ENCODE results near the gene ANKRD44.
A peak's percentile ranks its signal among the peaks of the same experiment; 100 is the strongest.

The ANKRD44 gene

GRCh38 chr2:197273485-197273884, 37.1 kb downstream of the ANKRD44 start:
- H3K4me1 Mint-ChIP-seq: peaks cover 46 to 86% of the 10 kb centered on the region in 2 donors
- peaks cover 7 to 24% of the 10 kb centered on the region in 2 donors for H3K36me3 Mint-ChIP-seq
- H3K9me3 Mint-ChIP-seq: peaks cover 0 to 4% of the 10 kb centered on the region in 2 donors
- DNase-seq (no peak), ATAC-seq (replicated peaks) (no peak)
- no peaks in the 10 kb centered on the region for H3K27me3 Mint-ChIP-seq
- no peak overlapping the region for H3K4me3 Mint-ChIP-seq
- peak overlapping the region; percentile 82 for H3K27ac Mint-ChIP-seq

GRCh38 chr2:197270601-197271000, 40.0 kb downstream of the ANKRD44 start:
- H3K4me3 Mint-ChIP-seq: no peak overlapping the region

GRCh38 chr2:197269815-197270214, 40.8 kb downstream of the ANKRD44 start:
- peak overlapping the region in 1 of 2 donors; percentile 33 for H3K4me3 Mint-ChIP-seq
- H3K36me3 Mint-ChIP-seq: peaks cover 2 to 24% of the 10 kb centered on the region in 2 donors
- H3K4me1 Mint-ChIP-seq: peaks cover 49 to 93% of the 10 kb centered on the region in 2 donors
- ATAC-seq (replicated peaks) (no peak), DNase-seq (no peak)
- H3K27ac Mint-ChIP-seq: peak overlapping the region; percentile 80
- H3K27me3 Mint-ChIP-seq: no peaks in the 10 kb centered on the region
- H3K9me3 Mint-ChIP-seq: no peaks in the 10 kb centered on the region

More at GRCh38 chr2:197270601-197271000, 40.0 kb downstream of the ANKRD44 start:
- Mint-ChIP-seq H3K27me3 (no peaks in the 10 kb centered on the region), H3K36me3 (peaks cover 6 to 29% of the 10 kb centered on the region in 2 donors), H3K9me3 (peaks cover 0 to 3% of the 10 kb centered on the region in 2 donors), H3K27ac (peak overlapping the region; percentile 62), H3K4me1 (peaks cover 52 to 95% of the 10 kb centered on the region in 2 donors)
- no peak for ATAC-seq (replicated peaks)
- no peak for DNase-seq

DNA sequence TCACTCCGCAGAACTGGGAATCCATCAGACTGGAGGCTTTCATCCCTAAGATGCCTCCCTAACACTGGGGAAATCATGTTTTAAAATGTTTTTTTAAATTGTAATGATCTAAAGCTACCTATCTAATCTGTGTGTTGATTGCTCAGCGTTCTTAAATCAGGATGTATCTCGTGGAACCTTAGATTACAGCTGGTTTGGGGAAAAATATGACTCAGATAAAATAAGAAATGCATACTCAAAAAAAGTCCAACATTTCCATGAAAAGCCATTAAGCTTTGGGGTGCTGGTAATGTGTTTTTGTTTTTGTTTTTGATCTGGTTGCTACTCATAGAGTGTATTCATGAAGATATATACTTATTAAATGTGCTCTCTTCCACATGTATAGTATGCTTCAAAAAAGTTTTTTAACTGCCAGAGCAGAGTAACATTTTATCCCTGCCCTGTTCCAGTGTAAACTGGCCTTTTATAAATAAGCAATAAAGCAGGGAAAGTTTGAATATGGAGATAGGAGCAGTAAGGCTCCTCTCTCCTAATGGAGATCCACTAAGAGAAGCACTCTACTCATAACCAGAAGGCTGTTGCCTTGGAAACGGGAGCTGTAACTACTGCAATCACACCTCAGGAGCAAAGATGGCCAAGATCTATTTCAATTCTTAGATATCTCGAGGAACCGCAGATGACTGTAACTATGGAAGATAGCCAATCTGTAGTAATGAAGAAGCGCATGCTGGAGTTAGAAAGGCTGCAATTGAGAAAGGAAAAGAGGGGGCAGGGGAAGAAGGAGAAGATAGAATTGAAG, 41.6 kb downstream of the ANKRD44 start:
- ATAC-seq (replicated peaks) (peak; percentile 38 to 57), DNase-seq (no peak)
- Mint-ChIP-seq H3K4me3 (no peak overlapping the region), H3K27ac (peak overlapping the region; percentile 80), H3K27me3 (no peaks in the 10 kb centered on the region), H3K9me3 (no peaks in the 10 kb centered on the region), H3K36me3 (peaks cover 2 to 20% of the 10 kb centered on the region in 2 donors), H3K4me1 (peaks cover 46 to 94% of the 10 kb centered on the region in 2 donors)

DNA sequence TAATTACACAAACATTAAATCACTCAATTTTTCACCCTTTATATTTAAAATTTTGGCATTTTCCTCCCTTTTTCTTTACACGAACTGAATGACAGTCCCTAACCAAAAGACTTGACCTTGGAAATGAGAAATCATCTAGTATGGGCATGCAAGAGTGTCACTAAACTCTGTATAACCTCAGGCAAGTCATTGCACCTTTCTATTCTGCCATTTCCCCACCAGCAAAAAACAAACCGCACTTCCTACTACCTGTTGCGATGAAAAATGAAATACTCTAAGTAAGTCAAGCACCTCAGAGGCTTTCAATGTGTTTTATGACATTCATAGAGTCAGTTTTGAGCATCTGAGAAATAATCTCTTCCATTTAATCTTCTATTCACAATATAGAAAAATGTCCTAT, 44.1 kb downstream of the ANKRD44 start:
- H3K36me3 Mint-ChIP-seq: peaks cover 6 to 28% of the 10 kb centered on the region in 2 donors
- H3K27ac Mint-ChIP-seq: peak overlapping the region; percentile 70
- H3K4me3 Mint-ChIP-seq: no peak overlapping the region
- DNase-seq (no peak), ATAC-seq (replicated peaks) (no peak)
- no peaks in the 10 kb centered on the region for H3K27me3 Mint-ChIP-seq
- H3K9me3 Mint-ChIP-seq: no peaks in the 10 kb centered on the region
- H3K4me1 Mint-ChIP-seq: peaks cover 57 to 97% of the 10 kb centered on the region in 2 donors

- H3K4me3 Mint-ChIP-seq: no peak overlapping the region
- no peaks in the 10 kb centered on the region for H3K9me3 Mint-ChIP-seq
- H3K27ac Mint-ChIP-seq: peak overlapping the region; percentile 70
- ATAC-seq (replicated peaks) (no peak), DNase-seq (no peak)
- no peaks in the 10 kb centered on the region for H3K27me3 Mint-ChIP-seq
- H3K36me3 Mint-ChIP-seq: peaks cover 6 to 28% of the 10 kb centered on the region in 2 donors
- peaks cover 57 to 93% of the 10 kb centered on the region in 2 donors for H3K4me1 Mint-ChIP-seq
These were observed 44.7 kb downstream of the ANKRD44 start for GRCh38 chr2:197265924-197266323.

GRCh38 chr2:197265036-197265435, 45.5 kb downstream of the ANKRD44 start:
- Mint-ChIP-seq H3K27me3 (no peaks in the 10 kb centered on the region), H3K4me3 (no peak overlapping the region), H3K4me1 (peaks cover 50 to 84% of the 10 kb centered on the region in 2 donors), H3K9me3 (no peaks in the 10 kb centered on the region), H3K27ac (peak overlapping the region; percentile 42), H3K36me3 (peaks cover 6 to 25% of the 10 kb centered on the region in 2 donors)
- ATAC-seq (replicated peaks): no peak
- no peak for DNase-seq

DNA sequence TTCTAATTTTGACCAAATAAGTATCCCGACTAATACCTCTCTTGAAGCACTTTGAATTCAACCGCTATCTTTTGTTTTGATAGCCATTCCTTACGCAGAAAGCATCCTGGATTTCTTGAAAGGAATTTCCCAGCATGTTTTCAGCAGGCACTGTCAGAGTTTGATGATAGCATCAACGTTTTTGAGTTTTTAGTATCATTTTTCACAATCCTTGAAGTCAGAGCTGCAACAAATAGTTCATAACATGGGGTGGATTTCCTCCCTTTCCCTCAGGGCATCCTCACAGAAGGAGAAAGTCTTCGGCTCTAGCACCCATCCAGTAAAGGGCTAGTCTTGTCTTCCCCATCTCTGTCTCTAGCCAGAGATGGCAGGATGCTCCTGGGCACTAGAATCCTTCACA, 46.2 kb downstream of the ANKRD44 start:
- DNase-seq: no peak
- Mint-ChIP-seq H3K27me3 (no peaks in the 10 kb centered on the region), H3K36me3 (peaks cover 6 to 30% of the 10 kb centered on the region in 2 donors), H3K4me1 (peaks cover 48 to 83% of the 10 kb centered on the region in 2 donors), H3K27ac (peak overlapping the region; percentile 47), H3K4me3 (no peak overlapping the region), H3K9me3 (no peaks in the 10 kb centered on the region)
- ATAC-seq (replicated peaks): no peak

- H3K27me3 Mint-ChIP-seq: no peaks in the 10 kb centered on the region
- peak overlapping the region; percentile 82 for H3K27ac Mint-ChIP-seq
- no peak for DNase-seq
- peaks cover 51 to 82% of the 10 kb centered on the region in 2 donors for H3K4me1 Mint-ChIP-seq
- H3K36me3 Mint-ChIP-seq: peaks cover 11 to 33% of the 10 kb centered on the region in 2 donors
- H3K4me3 Mint-ChIP-seq: peak overlapping the region; percentile 5 to 45
- no peak for ATAC-seq (replicated peaks)
- no peaks in the 10 kb centered on the region for H3K9me3 Mint-ChIP-seq
These were observed 47.5 kb downstream of the ANKRD44 start for GRCh38 chr2:197263077-197263476.

GRCh38 chr2:197261808-197262226, 48.8 kb downstream of the ANKRD44 start:
- Mint-ChIP-seq H3K4me3 (peak overlapping the region; percentile 67), H3K36me3 (peaks cover 11 to 28% of the 10 kb centered on the region in 2 donors), H3K4me1 (peaks cover 47 to 79% of the 10 kb centered on the region in 2 donors), H3K9me3 (no peaks in the 10 kb centered on the region), H3K27me3 (no peaks in the 10 kb centered on the region), H3K27ac (peak overlapping the region; percentile 84)
- no peak for DNase-seq
- ATAC-seq (replicated peaks): peak; percentile 59 to 75

GRCh38 chr2:197259470-197259999, 51.0 kb downstream of the ANKRD44 start:
- ATAC-seq (replicated peaks): peak; percentile 28 to 49
- no peak for DNase-seq
- H3K4me3 Mint-ChIP-seq: peak overlapping the region; percentile 11 to 20

DNA sequence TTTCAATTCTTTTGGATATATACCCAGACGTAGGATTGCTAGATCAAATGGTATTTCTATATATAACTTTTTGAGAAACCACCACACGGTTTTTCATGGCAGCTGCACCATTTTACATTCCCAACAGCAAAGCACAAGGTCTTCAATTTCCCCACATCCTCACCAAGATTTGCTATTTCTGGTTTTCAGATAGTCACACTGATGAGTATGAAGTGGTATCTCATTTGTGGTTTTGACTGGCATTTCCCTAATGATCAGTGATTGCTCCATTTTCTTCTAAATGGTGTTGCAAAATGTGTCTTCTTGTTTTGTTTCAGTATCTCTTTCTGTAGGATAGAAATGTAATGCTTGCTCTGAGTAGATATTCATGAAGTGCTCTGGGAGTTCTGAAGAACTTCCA, 52.0 kb downstream of the ANKRD44 start:
- Mint-ChIP-seq H3K4me3 (peak overlapping the region; percentile 20 to 48), H3K27ac (peak overlapping the region; percentile 86), H3K9me3 (no peaks in the 10 kb centered on the region)

More at GRCh38 chr2:197259470-197259999, 51.0 kb downstream of the ANKRD44 start:
- no peaks in the 10 kb centered on the region for H3K27me3 Mint-ChIP-seq
- H3K27ac Mint-ChIP-seq: peak overlapping the region; percentile 86
- peaks cover 11 to 28% of the 10 kb centered on the region in 2 donors for H3K36me3 Mint-ChIP-seq
- no peaks in the 10 kb centered on the region for H3K9me3 Mint-ChIP-seq
- H3K4me1 Mint-ChIP-seq: peaks cover 58 to 81% of the 10 kb centered on the region in 2 donors

DNA sequence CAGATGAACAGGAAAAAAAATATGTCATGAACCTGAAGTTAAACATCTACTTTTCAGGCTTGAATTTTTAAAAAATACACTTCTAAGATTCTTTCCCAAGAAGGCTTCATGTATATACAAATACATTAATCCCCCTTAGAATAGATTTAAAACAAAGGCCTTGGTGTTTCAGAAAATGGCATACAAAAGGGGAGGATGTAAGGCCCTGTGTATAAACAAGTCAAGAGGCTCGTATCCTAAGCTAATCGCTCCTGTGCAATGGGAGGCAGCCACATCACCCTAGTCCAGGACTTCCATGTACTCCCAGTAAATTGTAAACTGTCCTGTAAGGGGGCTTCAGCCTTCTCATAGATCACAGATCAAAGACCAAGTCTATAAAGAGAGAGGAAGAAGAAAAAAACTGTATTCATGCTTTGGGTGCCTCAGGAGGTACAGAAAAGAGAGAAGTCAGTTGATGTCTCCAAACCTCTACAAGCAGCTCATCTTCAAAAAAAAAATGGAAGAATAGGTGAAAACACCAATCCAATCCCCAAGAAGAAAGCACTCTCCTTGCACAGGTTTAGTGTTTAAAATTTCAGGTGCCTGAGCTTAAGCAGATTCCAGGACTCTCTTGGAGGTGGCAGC, 53.9 kb downstream of the ANKRD44 start:
- ATAC-seq (replicated peaks) (no peak), DNase-seq (no peak)
- Mint-ChIP-seq H3K36me3 (peaks cover 4 to 19% of the 10 kb centered on the region in 2 donors), H3K4me3 (peak overlapping the region; percentile 79 to 83), H3K4me1 (peaks cover 50 to 65% of the 10 kb centered on the region in 2 donors), H3K9me3 (no peaks in the 10 kb centered on the region), H3K27ac (peak overlapping the region; percentile 95), H3K27me3 (no peaks in the 10 kb centered on the region)

More for the DNA sequence above, 52.0 kb downstream of the ANKRD44 start:
- no peak for DNase-seq
- H3K27me3 Mint-ChIP-seq: no peaks in the 10 kb centered on the region
- ATAC-seq (replicated peaks): peak; percentile 10 to 28
- H3K36me3 Mint-ChIP-seq: peaks cover 11 to 28% of the 10 kb centered on the region in 2 donors
- peaks cover 60 to 81% of the 10 kb centered on the region in 2 donors for H3K4me1 Mint-ChIP-seq

DNA sequence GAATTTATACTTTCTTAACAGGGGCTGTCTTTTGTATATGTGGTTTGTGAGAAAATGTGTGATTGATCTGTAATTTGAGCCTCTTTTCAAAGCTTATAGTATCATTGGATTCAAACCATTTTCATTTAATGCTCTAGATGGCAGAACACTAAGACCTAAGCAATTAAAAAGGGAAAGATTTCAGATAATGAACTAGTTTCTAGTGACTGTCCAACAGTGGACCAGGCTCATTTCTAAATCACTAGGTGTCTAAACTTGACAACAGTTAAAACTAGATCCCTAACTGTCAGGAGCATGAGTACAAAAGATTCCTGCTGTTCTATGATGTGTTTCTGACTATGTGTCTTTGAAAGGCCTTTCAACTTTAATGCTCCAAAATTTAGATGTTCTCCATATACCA, 54.6 kb downstream of the ANKRD44 start:
- DNase-seq (no peak), ATAC-seq (replicated peaks) (no peak)
- Mint-ChIP-seq H3K4me3 (peak overlapping the region; percentile 79 to 83), H3K36me3 (peaks cover 4 to 25% of the 10 kb centered on the region in 2 donors), H3K27ac (peak overlapping the region; percentile 95), H3K4me1 (peaks cover 50 to 69% of the 10 kb centered on the region in 2 donors), H3K9me3 (no peaks in the 10 kb centered on the region), H3K27me3 (no peaks in the 10 kb centered on the region)

Measured in stimulated activated naive B cell treated with anti-CD40 and anti-IgM and Interleukin-4, amounts not matched to agents 10 μg/mL and 1 μg/mL and 100 μg/mL, for 72 hours (primary cell).